HL-60 (cell line): Measurements from ENCODE around the gene ARHGEF4.

Experiments
- DNase-seq, 2 experiments: peaks; one replicate each; pipeline ENCODE4 v3.0.0-alpha.2; 2010 to 2020; ENCODE audit warnings: low read depth in 1 of 2, low spot score in 1 of 2
- H3K27ac ChIP-seq: fragments of 250-450 bp; sonication (Bioruptor Pico); replicated peaks from 2 replicates; pipeline ENCODE4 v1.5.1; 2020; ENCODE audit warnings: mild to moderate bottlenecking, moderate library complexity
- H3K27me3 ChIP-seq: fragments of 250-450 bp; sonication (Bioruptor Pico); 2 replicates; pipeline ENCODE4 v1.5.1; 2021; ENCODE audit warnings: mild to moderate bottlenecking, moderate library complexity; ENCODE audit not compliant: insufficient read depth, poor library complexity, severe bottlenecking
- H3K4me3 ChIP-seq: replicated peaks from 2 replicates; pipeline ENCODE4 v1.5.1; 2011; ENCODE audit warnings: mild to moderate bottlenecking, control low read depth, low read length; ENCODE audit not compliant: insufficient read depth
- GABPA ChIP-seq: IDR thresholded peaks from 2 replicates; pipeline ENCODE4 v1.6.1; 2012; ENCODE audit warnings: low read depth
- POLR2AphosphoS5 ChIP-seq: IDR thresholded peaks from 2 replicates; pipeline ENCODE4 v1.6.1; 2012; ENCODE audit warnings: low read depth
- REST ChIP-seq: IDR thresholded peaks from 2 replicates; pipeline ENCODE4 v1.6.1; 2012; ENCODE audit warnings: low read depth; ENCODE audit not compliant: insufficient replicate concordance
- SPI1 ChIP-seq: IDR thresholded peaks from 2 replicates; pipeline ENCODE4 v1.6.1; 2012; ENCODE audit warnings: low read depth, mild to moderate bottlenecking, borderline replicate concordance
- TF ChIP-seq, protein P1 (sequence below): IDR thresholded peaks from one replicate; pipeline ENCODE4 v1.5.1; 2011; ENCODE audit warnings: low read length, control low read depth, inconsistent platforms; ENCODE audit not compliant: insufficient read depth

The ARHGEF4 gene

GRCh38 chr2:131044075-131044756, 207.5 kb downstream of the ARHGEF4 start:
- H3K4me3 ChIP-seq, result no peak overlapping the region
- H3K27me3 ChIP-seq, result no peaks in the 10 kb centered on the region
- no peak overlapping the region for H3K27ac ChIP-seq
- no peak for TF ChIP-seq GABPA
- no peak for TF ChIP-seq POLR2AphosphoS5
- no peak for TF ChIP-seq SPI1
- TF ChIP-seq, protein P1, sequence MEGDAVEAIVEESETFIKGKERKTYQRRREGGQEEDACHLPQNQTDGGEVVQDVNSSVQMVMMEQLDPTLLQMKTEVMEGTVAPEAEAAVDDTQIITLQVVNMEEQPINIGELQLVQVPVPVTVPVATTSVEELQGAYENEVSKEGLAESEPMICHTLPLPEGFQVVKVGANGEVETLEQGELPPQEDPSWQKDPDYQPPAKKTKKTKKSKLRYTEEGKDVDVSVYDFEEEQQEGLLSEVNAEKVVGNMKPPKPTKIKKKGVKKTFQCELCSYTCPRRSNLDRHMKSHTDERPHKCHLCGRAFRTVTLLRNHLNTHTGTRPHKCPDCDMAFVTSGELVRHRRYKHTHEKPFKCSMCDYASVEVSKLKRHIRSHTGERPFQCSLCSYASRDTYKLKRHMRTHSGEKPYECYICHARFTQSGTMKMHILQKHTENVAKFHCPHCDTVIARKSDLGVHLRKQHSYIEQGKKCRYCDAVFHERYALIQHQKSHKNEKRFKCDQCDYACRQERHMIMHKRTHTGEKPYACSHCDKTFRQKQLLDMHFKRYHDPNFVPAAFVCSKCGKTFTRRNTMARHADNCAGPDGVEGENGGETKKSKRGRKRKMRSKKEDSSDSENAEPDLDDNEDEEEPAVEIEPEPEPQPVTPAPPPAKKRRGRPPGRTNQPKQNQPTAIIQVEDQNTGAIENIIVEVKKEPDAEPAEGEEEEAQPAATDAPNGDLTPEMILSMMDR, result no peak
- no peak for TF ChIP-seq REST
- no peak for DNase-seq

- Histone ChIP-seq H3K4me3 (no peak overlapping the region), H3K27me3 (no peaks in the 10 kb centered on the region), H3K27ac (no peak overlapping the region)
- TF ChIP-seq, protein P1, result no peak
- TF ChIP-seq REST (no peak), POLR2AphosphoS5 (no peak), SPI1 (no peak), GABPA (no peak)
- DNase-seq, result no peak
These were observed 208.0 kb downstream of the ARHGEF4 start for GRCh38 chr2:131044757-131045150.

GRCh38 chr2:131045286-131046027, 208.7 kb downstream of the ARHGEF4 start:
- H3K27ac ChIP-seq, result no peak overlapping the region
- no peak for DNase-seq

More at GRCh38 chr2:131045286-131046027, 208.7 kb downstream of the ARHGEF4 start:
- TF ChIP-seq POLR2AphosphoS5 (no peak), SPI1 (no peak), GABPA (no peak), REST (no peak)
- TF ChIP-seq, protein P1, result no peak
- H3K27me3 ChIP-seq, result no peaks in the 10 kb centered on the region
- H3K4me3 ChIP-seq, result no peak overlapping the region
